GM21360 (cell line): ENCODE data around the gene LDB3.

Experiments used
- ATAC-seq: cut with Tn5 transposase; IDR thresholded peaks from one replicate; pipeline ENCODE4 v1.9.1; 2021; ENCODE audit warnings: mild to moderate bottlenecking, moderate library complexity; ENCODE audit not compliant: unreplicated experiment

The LDB3 gene

DNA sequence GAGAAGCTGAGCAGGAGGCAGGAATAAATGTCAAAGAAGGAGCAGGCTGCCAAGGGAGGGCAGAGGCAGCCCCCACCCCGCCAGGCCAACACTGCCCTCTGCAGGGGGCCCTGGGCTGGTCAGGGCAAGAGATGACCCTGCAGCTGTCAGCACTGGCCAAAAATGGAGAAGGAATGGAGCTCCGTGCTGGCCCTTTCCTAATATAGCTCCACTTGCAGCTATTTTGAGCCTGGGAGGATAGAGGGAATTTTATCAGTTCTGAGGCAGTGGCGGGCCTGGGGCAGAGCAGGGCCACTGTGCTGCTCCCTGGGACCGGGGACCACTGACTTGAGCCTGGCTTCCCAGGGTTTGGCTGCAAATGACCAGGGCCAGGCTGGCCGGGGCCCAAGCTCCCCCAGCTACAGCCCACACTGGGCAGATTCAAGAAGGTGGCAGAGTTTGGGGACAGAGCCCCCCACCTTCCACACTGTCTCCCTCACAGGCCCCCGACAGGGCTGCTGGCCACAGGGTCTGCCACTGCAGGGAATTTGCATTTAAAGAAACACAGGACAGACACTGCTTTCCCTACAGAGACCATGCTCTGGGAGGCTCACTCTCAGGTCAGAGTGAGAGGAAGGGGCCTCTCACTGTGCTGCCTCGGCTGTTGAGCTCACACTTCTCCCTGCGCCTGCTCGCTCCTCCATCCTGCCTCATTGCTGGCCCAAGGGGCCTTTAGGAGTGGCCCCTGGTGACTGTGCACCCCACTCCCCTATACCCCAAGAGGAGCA, 16.2 kb downstream of the LDB3 start:
- no peak for ATAC-seq

DNA sequence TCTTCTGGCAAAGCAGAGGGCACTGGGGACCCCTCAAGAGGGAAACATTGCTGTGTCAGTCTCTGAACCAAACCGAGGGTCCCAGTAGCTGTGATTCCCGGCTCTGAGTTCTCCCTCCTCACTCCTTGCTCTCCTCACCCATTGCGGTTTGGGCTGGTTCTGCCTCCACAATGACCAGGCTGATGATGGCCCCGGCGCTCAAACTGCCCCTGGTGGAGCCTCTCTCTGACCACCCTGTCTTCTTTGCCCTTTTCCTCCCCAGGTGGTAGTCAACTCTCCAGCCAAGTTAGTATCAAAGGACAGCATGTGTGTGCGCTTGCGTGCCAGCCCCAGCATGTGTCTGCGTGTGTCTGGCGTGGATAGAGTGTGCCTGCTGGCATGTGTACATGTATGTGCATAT, 17.1 kb downstream of the LDB3 start:
- no peak for ATAC-seq

DNA sequence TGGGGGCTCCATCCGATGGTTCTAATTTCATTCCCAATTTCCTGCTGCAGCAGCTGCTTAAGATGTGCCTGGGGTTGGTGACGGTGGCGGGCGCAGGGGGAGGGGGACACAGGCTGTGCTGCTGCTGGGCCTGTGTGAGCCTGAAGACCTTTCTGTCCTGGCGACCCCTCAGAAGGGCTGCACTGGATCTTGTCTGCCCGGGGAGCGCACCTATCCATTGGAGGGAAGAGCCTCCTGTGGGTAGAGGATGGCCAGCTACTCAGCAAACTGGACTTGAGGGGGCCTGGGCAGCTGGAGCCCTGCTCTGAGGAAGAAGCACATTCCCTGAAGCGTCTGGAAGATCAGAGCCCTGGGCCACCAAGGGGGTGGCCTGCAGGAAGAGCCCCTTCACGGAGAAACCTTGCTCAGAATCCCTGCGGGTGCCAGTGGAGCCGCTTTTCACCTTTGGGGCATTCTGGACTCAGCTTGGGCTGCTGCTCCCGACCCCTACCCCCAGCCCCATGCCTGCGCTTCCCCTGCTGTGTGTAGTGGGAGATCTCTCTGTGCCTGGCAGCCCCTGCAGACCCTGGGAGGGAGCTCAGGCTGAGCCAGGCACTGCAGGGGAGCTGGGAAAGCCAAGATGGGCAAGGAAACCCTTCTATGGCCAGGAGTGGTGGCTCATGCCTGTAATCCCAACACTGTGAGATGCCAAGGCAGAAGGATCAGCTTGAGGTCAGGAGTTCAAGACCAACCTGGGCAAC, 17.8 kb downstream of the LDB3 start:
- no peak for ATAC-seq

DNA sequence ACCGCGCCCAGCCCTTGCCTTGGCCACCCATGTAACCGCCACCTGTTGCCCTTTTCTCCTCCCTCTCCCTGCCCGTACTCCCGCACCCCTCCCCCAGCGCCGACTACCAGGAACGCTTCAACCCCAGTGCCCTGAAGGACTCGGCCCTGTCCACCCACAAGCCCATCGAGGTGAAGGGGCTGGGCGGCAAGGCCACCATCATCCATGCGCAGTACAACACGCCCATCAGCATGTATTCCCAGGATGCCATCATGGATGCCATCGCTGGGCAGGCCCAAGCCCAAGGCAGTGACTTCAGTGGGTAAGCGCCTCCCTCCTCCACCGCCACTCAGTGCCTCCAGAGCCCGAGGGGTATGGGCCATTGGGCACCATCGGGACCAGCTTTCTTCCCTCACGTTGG, 18.7 kb downstream of the LDB3 start:
- ATAC-seq, result no peak

DNA sequence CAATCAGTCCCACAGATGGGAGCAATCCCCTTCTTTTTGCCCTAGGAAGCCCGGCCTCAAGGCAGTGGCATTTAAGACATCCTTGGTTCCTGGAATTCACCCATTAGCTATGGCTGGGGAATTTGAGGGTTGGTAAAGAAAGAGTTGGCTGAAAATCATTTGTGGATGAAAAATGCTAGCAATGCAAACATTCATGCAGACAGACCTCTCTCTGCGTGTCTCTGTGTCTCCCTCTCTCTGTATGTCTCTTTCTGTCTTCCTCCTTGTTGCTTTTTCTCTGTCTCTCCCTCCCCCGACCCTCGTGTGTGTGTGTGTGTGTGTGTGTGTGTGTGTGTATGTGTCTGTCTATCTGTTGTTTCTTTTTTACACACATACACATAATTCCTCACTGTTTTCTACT, 19.4 kb downstream of the LDB3 start:
- no peak for ATAC-seq

DNA sequence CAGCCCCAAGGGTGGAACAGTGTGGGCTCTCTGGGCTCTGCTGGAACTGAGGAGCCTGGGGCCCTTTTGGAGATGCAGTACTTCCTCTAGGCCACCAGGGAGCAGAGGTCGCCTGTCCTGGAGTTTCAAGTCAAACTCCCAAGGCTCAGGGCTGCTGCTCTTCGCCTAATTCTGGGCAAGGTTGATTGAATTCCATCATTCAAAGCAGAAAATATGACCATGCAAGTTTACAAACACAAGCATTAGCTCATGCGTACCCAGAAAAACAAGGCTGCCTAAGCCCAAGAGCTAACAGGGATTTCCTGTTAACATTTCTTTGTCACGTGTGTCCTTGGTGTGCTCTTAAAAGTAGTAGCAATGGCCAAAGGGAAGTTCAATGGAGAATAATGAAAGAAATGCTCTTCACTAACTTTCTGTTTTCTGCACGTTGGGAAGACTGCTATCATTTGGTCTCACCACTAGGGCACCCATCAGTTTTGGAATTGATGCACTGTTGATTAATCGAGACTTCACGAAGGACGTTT, 20.1 kb downstream of the LDB3 start:
- peak; percentile 69 for ATAC-seq

DNA sequence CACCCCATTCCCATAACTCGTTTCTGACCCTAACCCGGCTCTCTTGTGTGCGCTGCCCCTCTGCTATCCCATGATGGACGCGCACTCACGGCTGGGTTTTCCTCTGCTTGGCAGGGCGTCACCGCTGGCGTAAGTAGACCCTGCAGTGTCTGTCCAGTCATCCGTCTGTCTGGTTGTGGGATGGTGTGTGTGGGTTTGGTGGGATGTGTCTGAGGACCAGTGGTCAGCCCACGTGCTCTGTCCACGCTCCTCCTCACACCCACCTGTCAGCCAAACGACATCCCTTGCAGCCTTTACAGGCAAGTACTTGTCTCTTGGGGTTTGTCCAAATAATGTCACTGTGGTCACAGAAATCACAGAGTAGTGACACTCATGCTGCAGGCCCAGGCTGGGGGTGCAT, 20.8 kb downstream of the LDB3 start:
- ATAC-seq, result no peak

DNA sequence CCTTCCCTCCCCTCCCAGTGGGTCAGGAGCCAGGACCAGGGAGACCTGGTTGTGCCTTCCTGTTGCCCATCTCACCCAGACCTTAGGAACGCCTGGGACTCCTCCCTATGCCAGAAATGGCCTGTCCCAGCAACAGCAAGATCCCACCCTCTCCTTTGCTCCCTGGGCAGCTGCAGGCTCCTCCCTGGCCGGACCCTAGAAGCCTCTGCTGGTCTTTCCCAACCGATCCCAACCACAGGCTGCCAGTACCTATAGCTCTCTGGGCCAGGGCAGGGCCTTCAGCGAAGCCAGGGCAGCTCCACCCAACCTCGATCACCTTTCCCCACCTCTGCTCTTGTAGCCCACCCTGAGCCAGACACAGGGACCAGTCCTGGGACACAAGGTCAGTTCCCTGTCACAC, 21.9 kb downstream of the LDB3 start:
- ATAC-seq, result no peak

DNA sequence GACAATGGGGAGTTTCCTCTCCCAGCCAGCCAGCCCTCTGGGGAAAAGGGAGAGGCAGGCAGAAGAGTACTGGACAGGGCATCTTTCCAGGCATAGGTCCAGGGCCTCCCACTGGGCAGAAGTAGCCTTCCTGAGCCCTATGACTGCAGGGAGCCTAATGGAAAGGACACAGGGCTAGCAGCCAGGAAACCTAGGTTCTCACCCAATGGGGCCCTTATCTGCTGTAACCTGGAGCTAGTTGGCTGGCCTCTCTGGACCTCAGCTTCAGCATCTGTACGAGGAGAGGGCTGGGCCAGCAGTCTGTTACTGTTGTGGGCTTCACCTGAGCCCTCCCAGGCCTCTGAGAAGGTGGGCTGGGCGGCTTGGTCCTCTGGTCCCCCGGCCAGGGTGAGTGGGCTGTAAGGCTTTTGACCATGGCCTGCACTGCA, 22.4 kb downstream of the LDB3 start:
- ATAC-seq, result no peak

DNA sequence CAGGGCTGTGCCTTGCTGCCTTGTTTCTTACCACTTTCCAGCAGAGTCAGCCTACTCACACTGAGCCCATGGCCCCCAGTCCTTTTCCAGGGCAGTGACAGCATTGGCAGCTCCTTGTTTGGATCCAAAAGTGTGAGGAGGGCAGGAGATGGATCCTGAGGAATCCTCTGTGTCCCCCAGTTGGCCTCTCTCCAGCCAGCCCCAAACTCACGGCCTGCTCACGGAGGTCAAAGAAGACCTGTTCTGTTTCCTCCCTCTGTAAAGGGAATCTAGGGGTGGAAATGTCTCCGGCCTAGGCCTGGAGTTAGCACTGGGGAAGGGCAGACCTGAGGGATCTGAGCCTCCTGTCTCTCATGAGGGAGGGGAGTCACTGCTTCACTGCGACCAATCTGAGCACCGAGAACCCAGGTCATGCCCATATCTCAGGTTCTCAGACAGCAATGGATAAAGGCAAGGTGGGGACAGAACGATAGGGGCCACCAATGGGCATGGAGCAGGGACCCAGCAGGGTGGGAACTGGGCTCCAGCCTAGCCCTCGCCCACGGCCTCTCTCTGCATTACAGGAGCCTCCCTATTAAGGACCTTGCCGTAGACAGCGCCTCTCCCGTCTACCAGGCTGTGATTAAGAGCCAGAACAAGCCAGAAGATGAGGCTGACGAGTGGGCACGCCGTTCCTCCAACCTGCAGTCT, 23.2 kb downstream of the LDB3 start:
- no peak for ATAC-seq

DNA sequence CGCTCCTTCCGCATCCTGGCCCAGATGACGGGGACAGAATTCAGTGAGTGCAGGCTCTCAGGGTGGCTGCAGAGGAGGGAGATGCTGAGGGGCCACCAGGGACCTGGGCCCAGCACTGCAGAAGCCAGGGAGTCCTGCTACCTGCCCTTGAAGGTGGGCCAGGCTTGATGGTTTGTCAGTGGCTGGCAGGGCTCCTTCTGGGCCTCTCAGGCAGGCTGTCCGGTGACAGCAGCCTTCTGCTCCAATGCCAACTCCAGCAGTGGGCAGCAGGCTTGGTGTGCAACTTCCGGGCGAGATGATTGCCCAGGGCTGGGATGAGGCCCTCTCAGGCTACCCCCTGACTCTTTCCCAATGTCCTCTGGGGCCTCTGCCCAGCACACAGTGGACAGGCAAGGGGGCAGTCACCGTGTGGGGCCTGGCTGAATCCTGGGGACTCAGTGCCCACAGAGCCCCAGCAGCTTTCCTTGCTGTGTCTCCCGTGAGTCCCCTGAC, 23.8 kb downstream of the LDB3 start:
- ATAC-seq, result no peak

DNA sequence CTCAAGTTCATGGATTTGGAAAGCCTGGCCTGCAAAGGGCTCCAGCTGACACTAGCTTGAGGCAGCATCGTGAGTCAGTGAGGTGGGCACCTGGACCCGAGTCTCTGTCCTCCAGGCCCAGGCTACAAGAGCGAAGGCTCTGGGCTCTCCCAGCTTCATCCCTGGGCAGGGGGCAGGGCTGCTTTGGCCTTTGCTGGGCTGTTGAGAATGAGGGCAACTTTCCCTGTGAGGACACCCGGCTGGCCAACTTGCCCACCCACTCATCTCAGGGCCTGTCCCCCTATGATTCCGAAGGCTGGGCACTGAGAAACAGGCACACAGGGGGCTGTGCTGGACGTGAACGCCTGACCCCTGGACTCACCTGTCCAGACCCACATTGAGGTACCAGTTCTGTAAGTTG, 24.4 kb downstream of the LDB3 start:
- no peak for ATAC-seq

DNA sequence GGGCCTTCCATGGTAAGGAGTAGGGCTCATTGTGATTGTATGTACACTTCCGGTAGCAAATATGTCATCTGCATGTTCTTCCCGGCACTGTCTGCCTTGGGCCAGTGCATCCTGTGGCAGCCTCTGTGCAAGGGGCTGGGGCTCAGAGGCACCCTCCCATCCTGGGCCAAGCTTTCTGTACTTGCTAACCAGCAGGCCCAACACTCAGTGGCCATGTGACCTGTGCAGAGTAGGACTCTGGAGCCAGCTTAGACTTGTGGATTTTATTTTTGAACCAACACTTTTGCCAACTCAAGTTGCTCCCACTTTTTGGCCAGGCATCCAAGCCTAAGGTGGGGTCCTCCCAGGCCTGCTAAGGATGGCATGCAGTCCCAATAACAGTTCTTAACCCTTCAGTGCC, 25.0 kb downstream of the LDB3 start:
- no peak for ATAC-seq

DNA sequence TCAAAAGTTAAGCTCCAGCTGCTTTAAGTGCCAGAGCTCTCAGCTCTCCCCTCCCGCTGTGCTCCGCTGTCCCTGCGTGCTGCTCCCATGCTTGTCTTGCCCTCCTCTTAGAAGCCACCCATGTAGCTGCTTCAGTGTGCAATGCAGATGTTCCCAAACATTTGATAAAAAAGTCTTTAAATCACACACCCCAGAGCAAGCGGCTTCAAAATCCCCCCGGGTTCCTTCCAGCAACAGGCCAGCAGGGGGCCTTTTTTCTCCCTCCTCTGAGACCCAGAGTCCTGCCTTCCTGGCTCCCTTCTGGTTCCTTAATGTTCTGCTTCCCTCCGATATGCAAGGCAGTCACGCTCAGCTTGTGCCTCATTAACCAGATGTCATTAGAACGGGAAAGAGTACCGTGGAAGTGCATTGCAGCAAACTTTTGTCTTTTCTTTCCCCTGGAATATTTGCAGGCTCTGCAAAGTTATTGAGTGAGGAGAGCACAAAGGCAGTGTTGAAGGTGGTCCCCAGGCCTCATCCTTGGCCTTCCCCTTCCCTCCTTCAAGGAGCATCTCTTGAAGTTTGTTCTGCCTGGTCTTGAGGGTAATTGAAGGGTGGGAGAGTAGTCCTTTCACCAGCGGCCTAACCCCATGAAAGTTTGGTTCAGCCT, 25.5 kb downstream of the LDB3 start:
- no peak for ATAC-seq

DNA sequence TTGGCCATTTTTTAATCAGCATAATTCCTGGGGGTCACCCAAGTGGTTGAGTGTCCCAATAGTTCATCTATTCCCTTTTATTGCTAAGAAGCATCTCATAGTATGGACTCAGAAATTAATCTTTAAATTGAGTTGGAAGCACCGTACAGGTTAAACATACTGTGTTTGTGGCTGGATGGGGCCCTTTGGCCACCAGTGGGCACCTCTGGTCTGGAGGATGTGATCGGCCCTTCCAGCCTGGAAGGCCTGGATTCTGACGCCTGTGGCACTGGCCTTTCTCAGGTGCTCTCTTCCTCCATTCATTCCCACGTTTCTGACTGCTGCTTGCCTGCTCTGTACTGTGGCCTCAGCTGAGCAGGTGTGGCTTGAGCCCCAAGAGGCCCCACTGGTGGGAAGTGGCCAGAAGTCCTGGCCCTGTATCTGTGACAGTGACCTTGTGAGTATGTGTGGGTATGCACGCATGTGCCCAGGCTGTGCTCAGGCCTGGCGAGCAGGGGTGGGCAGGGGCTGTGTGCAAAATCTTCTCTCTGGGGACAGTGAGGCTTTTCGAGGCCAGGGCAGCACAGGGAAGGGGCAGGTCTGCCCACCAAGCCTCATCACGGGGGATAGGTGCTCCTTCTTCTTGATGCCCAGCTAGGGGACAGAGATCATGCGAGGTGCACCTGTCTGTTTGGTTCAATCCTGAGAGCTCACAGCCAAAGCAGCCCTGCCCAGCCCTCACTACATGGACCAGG, 30.1 kb downstream of the LDB3 start:
- ATAC-seq, result no peak

DNA sequence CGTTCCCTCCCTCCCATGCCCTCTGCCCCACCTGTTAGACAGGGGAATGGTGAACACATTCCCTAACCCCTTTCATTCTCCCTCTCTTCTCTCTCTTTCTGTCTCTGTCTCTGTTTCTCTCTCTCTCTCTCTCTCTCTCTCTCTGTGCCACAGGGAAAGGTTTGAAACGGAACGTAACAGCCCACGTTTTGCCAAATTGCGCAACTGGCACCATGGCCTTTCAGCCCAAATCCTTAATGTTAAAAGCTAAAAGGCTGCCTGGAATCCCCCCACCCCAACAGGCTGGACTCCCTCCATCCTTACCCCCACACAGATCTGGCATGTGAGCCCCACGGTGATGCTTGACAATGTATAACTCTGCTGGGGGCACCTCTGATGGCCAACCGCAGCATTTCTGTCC, 30.8 kb downstream of the LDB3 start:
- no peak for ATAC-seq

DNA sequence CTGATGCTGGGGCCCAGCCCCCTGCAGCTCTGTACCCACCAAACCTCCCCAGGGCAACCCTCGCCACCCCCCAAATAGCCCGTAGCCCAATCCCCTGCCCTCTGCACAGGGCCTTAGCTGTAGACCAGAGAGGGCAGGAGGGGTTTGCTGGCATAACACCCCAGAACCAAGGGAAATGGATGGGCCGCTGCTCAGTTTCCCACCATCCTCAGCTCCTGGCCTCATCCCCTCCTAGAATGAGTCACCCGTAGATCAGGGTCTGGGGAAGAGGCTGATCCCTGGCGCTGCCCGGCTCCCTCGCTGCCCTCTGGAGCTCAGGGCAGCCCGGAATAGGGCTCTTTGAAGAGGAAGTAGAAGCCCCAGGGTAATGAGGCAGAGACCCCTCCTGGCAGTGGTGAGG, 31.2 kb downstream of the LDB3 start:
- ATAC-seq, result no peak

DNA sequence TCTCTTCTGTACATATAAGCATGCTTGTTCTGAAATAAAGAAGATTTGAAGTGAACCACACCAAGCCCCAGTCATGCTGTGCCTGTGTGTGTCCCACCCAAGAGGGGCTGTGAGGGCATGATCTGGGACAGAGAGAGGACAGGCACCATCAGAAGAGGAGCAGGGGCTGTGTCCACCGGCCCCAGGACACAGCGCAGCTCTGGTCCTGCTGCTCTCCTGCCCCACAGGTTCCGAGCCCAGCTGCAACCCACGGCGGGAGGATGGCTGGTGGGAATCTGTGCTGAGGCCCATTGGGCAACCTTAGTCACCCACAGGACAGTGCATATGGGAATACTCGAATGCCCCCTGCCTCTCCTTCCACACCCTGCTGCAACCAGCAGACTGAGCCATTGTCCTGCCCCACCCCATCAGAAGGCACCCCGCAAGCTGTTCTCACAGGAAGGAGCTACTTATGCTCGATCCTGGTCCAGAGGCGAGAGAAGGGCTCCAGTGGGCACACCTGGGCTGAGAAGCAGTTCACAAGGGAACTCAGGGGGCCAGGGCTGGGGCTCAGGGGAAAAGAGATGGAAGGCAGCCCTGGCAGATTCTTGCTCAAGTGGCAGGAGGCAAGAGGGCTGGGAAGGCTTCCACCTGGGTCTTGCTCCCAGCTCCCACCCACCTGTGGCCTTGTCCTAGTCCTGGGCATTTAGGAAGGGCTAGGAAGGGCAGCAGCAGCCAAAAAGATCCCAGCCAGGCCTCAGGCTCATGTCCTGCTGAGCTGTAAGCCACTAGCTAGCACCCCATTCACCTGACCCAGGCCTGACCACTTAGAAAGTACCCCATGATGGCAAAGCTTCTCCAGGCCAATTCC, 31.9 kb downstream of the LDB3 start:
- ATAC-seq, result no peak

DNA sequence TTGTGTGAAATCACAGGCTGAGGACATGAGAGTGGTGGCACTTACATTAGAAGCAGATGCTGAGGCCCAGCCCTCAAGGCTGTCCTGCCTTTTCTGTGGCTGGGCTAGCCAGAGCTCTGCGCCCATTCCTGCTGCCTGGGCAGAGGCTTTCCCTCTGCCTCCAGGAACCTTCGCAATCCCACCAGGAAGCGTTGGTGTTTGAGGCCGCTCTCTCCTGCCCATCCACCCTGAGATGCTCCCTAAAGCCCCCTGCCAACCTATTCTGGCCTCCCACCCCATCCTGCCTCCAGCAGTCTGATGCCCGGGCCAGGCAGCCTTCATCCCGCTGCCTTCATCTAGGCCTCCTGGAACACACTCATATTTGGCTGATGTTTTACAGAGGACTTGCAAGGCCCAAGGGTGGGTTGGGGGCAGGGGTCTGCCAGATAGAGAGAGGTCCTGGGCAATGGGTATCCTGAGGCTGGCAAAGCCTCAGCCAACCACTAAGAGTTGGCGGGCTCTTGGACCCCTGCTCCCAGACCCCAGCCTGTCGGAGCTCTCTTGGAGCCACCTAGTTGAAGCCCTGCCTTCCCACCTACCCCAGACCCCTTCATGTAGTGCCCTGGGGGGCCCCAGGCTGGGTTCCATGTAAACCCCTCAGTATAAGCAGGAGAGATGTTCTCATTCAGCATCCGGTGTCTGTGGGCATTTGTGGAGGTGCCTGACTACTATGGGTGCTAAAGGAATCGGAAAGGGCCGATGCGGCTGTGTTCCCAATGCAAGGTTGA, 32.7 kb downstream of the LDB3 start:
- no peak for ATAC-seq
